HS-27A (cell line): Measurements from ENCODE around the gene SECISBP2L.

Experiments
- DNase-seq: peaks from one replicate; pipeline ENCODE4 v3.0.0-alpha.2; 2012; ENCODE audit warnings: low read depth, missing footprints

SECISBP2L gene

GRCh38 chr15:49060710-49061495 is 14.7 kb upstream of the SECISBP2L start:
- peak; percentile 57 for DNase-seq

- DNase-seq: no peak
Observed at GRCh38 chr15:49059491-49059890, 13.2 kb upstream of the SECISBP2L start.

- no peak for DNase-seq
Observed at GRCh38 chr15:49058559-49058958, 12.3 kb upstream of the SECISBP2L start.

GRCh38 chr15:49055630-49056029 is 9.4 kb upstream of the SECISBP2L start:
- DNase-seq: no peak

- no peak for DNase-seq
Observed at GRCh38 chr15:49052662-49053061, 6.4 kb upstream of the SECISBP2L start.

- DNase-seq: no peak
Observed at GRCh38 chr15:49047456-49047855, 1.2 kb upstream of the SECISBP2L start.

GRCh38 chr15:49045751-49046219 is 461 bp downstream of the SECISBP2L start:
- no peak for DNase-seq

- DNase-seq: no peak
Observed at GRCh38 chr15:49044766-49045606, 1.3 kb downstream of the SECISBP2L start.

GRCh38 chr15:49044002-49044401 is 2.2 kb downstream of the SECISBP2L start:
- DNase-seq: no peak

- DNase-seq: no peak
Observed at GRCh38 chr15:49042165-49042564, 4.1 kb downstream of the SECISBP2L start.

GRCh38 chr15:49041426-49041825 is 4.8 kb downstream of the SECISBP2L start:
- DNase-seq: no peak

GRCh38 chr15:49040151-49040550 is 6.1 kb downstream of the SECISBP2L start:
- no peak for DNase-seq

- no peak for DNase-seq
Observed at GRCh38 chr15:49038382-49038781, 7.9 kb downstream of the SECISBP2L start.

- DNase-seq: no peak
Observed at GRCh38 chr15:49037546-49037940, 8.7 kb downstream of the SECISBP2L start.

GRCh38 chr15:49036650-49037545 is 9.3 kb downstream of the SECISBP2L start:
- peak; percentile 80 for DNase-seq

- no peak for DNase-seq
Observed at GRCh38 chr15:49035825-49036224, 10.4 kb downstream of the SECISBP2L start.

GRCh38 chr15:49032601-49033145 is 13.6 kb downstream of the SECISBP2L start:
- no peak for DNase-seq

- DNase-seq: no peak
Observed at GRCh38 chr15:49031804-49032203, 14.4 kb downstream of the SECISBP2L start.

- DNase-seq: no peak
Observed at GRCh38 chr15:49026700-49027099, 19.5 kb downstream of the SECISBP2L start.

GRCh38 chr15:49024840-49025239 is 21.4 kb downstream of the SECISBP2L start:
- no peak for DNase-seq

- no peak for DNase-seq
Observed at GRCh38 chr15:49023354-49023753, 22.9 kb downstream of the SECISBP2L start.

- no peak for DNase-seq
Observed at GRCh38 chr15:49015896-49016295, 30.4 kb downstream of the SECISBP2L start.
